ENCODE results near the gene ZNF124.
A peak's percentile ranks its signal among the peaks of the same experiment; 100 is the strongest.
"Not testable (repeated sequence)": the region's sequence is repeated elsewhere in the genome, so short reads cannot be mapped to it uniquely, and the experiment has no call there.

ZNF124 gene

DNA sequence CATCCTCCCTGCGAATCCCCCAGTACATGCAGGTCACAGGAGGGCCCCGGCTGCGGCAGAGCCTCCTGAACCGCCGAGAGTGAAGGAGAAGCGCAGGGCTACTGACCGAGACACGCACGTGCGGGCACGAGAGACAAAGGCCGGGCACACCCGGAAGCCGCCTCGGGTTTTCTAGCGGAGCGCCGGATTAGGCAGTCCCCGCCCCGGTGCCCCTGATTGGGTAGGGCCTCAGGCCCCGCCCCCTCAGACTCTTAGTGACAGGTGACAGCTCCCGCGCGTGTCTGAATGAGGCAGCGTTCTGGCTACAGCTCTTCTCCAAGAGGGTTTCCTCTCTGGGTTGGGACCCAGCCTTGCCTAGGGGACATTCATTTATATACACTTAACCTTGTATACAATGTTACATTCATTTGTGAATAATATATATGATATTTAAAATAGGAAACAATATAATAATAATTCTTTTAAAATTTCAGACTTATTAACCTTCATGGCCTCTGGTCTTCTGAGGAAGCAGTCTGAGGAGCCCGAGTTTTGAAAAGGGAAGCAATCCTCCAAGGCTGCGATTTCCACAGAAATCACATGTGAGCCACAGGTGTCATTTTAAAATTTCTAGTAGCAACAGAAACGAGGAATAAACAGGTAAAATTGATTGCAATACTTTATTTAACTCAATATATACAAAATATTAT, at the start of gene ZNF124:
TSS of gene ZNF124 (minus strand) at position 146 of the 689 bp plus-strand sequence. CDS start at position 3, 143 bp downstream.
- not testable (repeated sequence) for H3K9me3 ChIP-seq (ENCODE audit: control insufficient read depth, insufficient read depth, low read length); H3K27ac ChIP-seq (ENCODE audit: low read length); H3K4me1 ChIP-seq (ENCODE audit: control insufficient read depth, insufficient read depth, low read length); H3K27me3 ChIP-seq (ENCODE audit: control insufficient read depth, insufficient read depth, low read length); H3K36me3 ChIP-seq (ENCODE audit: control insufficient read depth, insufficient read depth, low read length); DNase-seq (ENCODE audit: low read depth, low spot score); H3K4me3 ChIP-seq (ENCODE audit: low read length)
- no CpG with 5 or more reads among the region's 28 CpGs for WGBS (ENCODE audit: insufficient coverage, insufficient read length)

DNA sequence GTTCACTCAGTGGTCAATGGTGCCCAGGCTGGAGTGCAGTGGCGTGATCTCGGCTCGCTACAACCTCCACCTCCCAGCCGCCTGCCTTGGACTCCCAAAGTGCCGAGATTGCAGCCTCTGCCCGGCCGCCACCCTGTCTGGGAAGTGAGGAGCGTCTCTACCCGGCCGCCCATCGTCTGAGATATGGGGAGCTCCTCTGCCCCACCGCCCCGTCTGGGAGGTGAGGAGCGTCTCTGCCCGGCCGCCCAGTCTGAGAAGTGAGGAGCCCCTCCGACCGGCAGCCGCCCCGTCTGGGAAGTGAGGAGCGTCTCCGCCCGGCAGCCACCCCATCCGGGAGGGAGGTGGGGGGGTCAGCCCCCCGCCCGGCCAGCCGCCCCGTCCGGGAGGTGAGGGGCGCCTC, 48.5 kb upstream of the ZNF124 start:
- not testable (repeated sequence) for H3K27ac ChIP-seq (ENCODE audit: low read length); DNase-seq (ENCODE audit: low read depth, low spot score); H3K27me3 ChIP-seq (ENCODE audit: control insufficient read depth, insufficient read depth, low read length); H3K9me3 ChIP-seq (ENCODE audit: control insufficient read depth, insufficient read depth, low read length); H3K4me1 ChIP-seq (ENCODE audit: control insufficient read depth, insufficient read depth, low read length); H3K4me3 ChIP-seq (ENCODE audit: low read length); H3K36me3 ChIP-seq (ENCODE audit: control insufficient read depth, insufficient read depth, low read length)
- no CpG with 5 or more reads among the region's 30 CpGs for WGBS (ENCODE audit: insufficient coverage, insufficient read length)

DNA sequence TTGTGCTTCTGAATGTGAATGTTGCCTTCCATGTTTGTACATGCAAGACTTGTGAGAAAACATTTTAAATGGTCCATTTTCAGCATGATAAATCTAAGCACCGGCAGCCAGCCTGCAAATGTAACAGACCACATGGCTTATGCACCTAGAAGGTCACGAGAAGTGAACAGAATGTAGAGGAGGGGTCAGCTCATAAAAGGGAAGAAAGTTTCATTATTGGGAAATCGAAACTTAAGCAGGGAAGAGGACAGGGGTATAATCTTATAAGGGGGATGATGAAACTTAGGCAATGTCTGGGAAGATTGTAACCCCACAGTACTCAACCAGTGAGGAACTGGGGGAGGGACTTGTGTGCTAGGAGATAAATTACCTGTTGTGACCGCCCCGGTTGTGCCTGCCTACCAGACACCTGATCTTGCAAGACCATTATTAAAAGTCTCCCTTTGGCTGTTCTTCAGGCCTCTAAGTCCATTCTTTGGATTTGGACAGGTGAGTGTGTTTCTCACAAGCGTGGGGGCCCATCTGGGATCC, 46.4 kb upstream of the ZNF124 start:
- no peak overlapping the region for H3K4me3 ChIP-seq (ENCODE audit: low read length)
- DNase-seq (ENCODE audit: low read depth, low spot score): no peak
- no peaks in the 10 kb centered on the region for H3K4me1 ChIP-seq (ENCODE audit: control insufficient read depth, insufficient read depth, low read length)
- H3K9me3 ChIP-seq (ENCODE audit: control insufficient read depth, insufficient read depth, low read length): peaks cover 1% of the 10 kb centered on the region; the same call in 1 of the 2 replicates
- no peaks in the 10 kb centered on the region for H3K27me3 ChIP-seq (ENCODE audit: control insufficient read depth, insufficient read depth, low read length)
- H3K36me3 ChIP-seq (ENCODE audit: control insufficient read depth, insufficient read depth, low read length): no peaks in the 10 kb centered on the region
- WGBS (ENCODE audit: insufficient coverage, insufficient read length): no CpG with 5 or more reads among the region's 6 CpGs
- H3K27ac ChIP-seq (ENCODE audit: low read length): no peak overlapping the region

DNA sequence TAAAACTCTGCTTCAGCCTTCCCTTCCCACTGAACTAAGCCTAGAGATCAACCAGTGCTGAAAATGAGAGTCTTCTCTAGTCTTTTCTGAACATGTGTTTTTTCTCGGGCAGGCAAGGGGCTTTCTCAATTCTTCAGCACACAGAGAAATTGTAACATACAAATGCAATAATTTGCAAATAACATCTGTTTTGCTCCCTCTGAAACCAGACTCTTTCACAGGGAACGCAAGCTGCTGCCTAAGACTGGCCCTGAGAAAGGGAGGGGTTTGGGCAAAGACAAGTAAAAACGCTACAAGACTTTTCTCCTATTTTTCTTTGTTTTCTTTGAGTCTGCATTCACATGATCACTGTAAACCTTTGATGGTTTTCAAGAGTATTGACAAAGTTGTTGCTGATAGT, 44.4 kb upstream of the ZNF124 start:
- no peaks in the 10 kb centered on the region for H3K36me3 ChIP-seq (ENCODE audit: control insufficient read depth, insufficient read depth, low read length)
- no peak overlapping the region for H3K27ac ChIP-seq (ENCODE audit: low read length)
- H3K9me3 ChIP-seq (ENCODE audit: control insufficient read depth, insufficient read depth, low read length): peaks cover 1% of the 10 kb centered on the region; the same call in 1 of the 2 replicates
- H3K4me1 ChIP-seq (ENCODE audit: control insufficient read depth, insufficient read depth, low read length): no peaks in the 10 kb centered on the region
- no CpG with 5 or more reads among the region's 3 CpGs for WGBS (ENCODE audit: insufficient coverage, insufficient read length)
- DNase-seq (ENCODE audit: low read depth, low spot score): no peak
- no peak overlapping the region for H3K4me3 ChIP-seq (ENCODE audit: low read length)
- no peaks in the 10 kb centered on the region for H3K27me3 ChIP-seq (ENCODE audit: control insufficient read depth, insufficient read depth, low read length)

DNA sequence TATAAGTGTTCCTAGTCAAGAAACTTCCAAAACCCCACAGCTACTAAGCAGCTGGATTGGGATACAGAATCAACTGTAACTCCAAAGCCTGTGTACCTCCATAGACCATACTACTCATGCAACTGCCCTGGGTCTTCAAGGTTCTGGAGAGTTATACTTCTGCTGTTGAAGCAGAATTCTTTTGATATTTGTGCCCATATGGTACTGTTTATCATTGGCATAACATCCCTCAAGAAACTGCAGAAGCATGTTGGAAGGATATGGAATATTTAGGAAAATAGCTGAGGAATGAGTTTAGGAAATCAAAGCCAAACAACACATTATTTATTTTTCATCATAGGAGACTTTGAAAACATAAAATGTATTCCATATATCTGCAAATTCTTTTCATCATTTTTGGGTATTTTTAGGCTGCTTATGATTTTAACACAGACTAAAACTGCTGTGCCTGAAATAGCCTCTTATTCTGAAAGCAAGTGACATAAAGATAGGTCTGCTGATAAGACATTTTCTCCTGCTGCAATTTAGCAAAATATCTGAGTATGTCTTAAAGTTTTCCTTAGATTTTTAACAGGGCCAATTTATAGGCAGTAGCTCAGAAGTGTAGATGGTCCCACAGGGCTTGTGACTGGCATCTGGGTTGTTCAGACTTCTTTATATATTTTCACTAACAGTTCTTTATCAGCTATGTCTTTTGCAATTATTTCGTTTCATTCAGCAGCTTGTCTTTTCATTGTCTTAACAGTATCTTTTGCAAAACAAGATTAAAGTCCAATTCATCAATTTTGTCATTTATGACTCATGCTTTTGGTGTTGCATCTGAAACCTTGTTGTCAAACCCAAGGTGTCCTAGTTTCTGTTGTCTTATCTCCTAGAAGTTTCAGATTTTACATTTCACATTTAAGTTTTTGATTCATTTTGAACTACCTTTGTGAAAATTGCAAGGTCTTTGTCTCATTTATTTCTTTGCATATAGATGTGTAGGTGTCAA, 41.1 kb upstream of the ZNF124 start:
- no peaks in the 10 kb centered on the region for H3K4me1 ChIP-seq (ENCODE audit: control insufficient read depth, insufficient read depth, low read length)
- no peak overlapping the region for H3K4me3 ChIP-seq (ENCODE audit: low read length)
- H3K9me3 ChIP-seq (ENCODE audit: control insufficient read depth, insufficient read depth, low read length): no peaks in the 10 kb centered on the region
- no peak for DNase-seq (ENCODE audit: low read depth, low spot score)
- H3K27ac ChIP-seq (ENCODE audit: low read length): no peak overlapping the region
- WGBS (ENCODE audit: insufficient coverage, insufficient read length): no CpG with 5 or more reads among the region's 1 CpG
- H3K27me3 ChIP-seq (ENCODE audit: control insufficient read depth, insufficient read depth, low read length): no peaks in the 10 kb centered on the region
- no peaks in the 10 kb centered on the region for H3K36me3 ChIP-seq (ENCODE audit: control insufficient read depth, insufficient read depth, low read length)

DNA sequence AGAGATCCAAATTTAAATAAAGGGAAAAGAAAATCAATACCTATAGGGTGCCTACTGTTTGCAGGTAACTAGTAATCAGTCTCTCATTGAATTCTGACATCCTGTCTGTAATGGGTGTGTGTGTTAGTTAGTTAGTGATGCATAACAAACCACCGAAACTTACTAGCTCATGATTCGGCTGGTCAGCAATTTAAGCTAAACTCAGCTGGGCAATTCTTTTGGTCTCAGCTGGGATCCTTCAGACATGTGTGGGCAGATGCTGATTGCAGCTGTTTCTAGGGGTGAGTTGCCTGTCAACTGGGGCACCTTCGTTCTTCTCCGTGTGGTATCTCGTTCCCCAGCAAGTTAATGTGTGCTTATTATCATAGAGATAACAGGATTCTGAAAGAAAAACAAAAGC, 40.2 kb upstream of the ZNF124 start:
- Histone ChIP-seq H3K27me3 (ENCODE audit: control insufficient read depth, insufficient read depth, low read length) (no peaks in the 10 kb centered on the region), H3K27ac (ENCODE audit: low read length) (no peak overlapping the region), H3K36me3 (ENCODE audit: control insufficient read depth, insufficient read depth, low read length) (no peaks in the 10 kb centered on the region), H3K9me3 (ENCODE audit: control insufficient read depth, insufficient read depth, low read length) (no peaks in the 10 kb centered on the region), H3K4me1 (ENCODE audit: control insufficient read depth, insufficient read depth, low read length) (no peaks in the 10 kb centered on the region), H3K4me3 (ENCODE audit: low read length) (no peak overlapping the region)
- DNase-seq (ENCODE audit: low read depth, low spot score): no peak
- WGBS (ENCODE audit: insufficient coverage, insufficient read length): no CpG with 5 or more reads among the region's 5 CpGs

DNA sequence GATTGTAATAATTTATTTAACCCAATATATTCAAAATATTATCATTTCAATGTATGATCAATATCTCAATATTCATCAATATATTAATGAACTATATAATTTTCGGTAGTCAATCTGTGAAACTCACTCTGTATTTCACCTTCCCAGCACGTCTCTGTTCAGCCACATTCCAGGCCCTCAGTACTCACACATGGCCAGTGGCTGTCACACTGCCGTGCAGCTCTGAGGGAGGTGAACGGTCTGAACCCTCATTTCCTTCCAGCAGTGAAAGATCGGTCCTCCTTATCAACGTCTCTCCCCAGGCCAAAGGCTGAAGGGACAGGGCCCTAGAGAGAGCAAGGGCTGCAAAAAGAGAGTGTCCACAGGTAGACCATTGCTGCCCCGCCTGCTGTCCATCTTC, 39.5 kb upstream of the ZNF124 start:
- no CpG with 5 or more reads among the region's 7 CpGs for WGBS (ENCODE audit: insufficient coverage, insufficient read length)
- no peaks in the 10 kb centered on the region for H3K27me3 ChIP-seq (ENCODE audit: control insufficient read depth, insufficient read depth, low read length)
- H3K4me1 ChIP-seq (ENCODE audit: control insufficient read depth, insufficient read depth, low read length): no peaks in the 10 kb centered on the region
- no peaks in the 10 kb centered on the region for H3K9me3 ChIP-seq (ENCODE audit: control insufficient read depth, insufficient read depth, low read length)
- no peak overlapping the region for H3K27ac ChIP-seq (ENCODE audit: low read length)
- no peak overlapping the region for H3K4me3 ChIP-seq (ENCODE audit: low read length)
- DNase-seq (ENCODE audit: low read depth, low spot score): no peak
- H3K36me3 ChIP-seq (ENCODE audit: control insufficient read depth, insufficient read depth, low read length): no peaks in the 10 kb centered on the region

DNA sequence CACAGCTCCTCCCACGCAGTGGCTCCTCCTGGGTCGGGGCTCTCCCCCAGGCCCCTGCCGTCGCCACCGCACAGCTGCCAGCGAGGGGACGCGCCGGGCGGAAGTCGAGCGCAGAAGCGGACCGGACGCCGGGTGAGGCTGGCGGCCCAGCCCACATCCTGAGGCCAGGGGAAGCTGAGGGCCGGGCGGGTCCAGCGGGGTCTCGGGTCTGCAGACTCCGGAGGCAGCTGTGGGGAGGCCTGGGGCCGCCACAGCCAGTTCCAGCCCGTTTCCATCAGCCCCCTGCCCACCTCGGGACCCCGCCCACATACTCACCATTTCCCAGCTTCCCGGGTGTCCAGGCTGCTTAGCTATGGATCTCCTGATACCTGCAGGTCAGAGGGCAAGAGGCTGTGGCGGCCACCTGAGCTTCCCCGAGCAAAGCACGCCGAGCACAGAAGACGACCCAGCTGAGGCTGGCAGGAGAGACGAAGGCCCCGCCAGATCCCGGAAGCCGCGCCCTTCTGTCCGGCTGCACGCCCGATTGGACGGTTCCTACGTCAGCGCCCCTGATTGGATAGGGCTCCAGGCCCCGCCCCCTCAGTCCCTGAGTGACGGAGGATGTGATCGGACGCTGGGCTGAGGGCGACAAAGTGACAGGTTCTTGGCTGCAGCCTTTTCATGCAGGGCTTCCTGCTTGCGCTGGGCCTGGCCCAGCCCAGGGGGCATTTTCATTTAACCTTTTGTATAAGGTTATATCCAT, 38.7 kb upstream of the ZNF124 start:
- Histone ChIP-seq H3K4me3 (ENCODE audit: low read length) (peak overlapping the region; percentile 72), H3K9me3 (ENCODE audit: control insufficient read depth, insufficient read depth, low read length) (no peaks in the 10 kb centered on the region), H3K27ac (ENCODE audit: low read length) (no peak overlapping the region), H3K4me1 (ENCODE audit: control insufficient read depth, insufficient read depth, low read length) (no peaks in the 10 kb centered on the region), H3K27me3 (ENCODE audit: control insufficient read depth, insufficient read depth, low read length) (no peaks in the 10 kb centered on the region), H3K36me3 (ENCODE audit: control insufficient read depth, insufficient read depth, low read length) (no peaks in the 10 kb centered on the region)
- peak; percentile 87 for DNase-seq (ENCODE audit: low read depth, low spot score)
- WGBS (ENCODE audit: insufficient coverage, insufficient read length): no CpG with 5 or more reads among the region's 49 CpGs

DNA sequence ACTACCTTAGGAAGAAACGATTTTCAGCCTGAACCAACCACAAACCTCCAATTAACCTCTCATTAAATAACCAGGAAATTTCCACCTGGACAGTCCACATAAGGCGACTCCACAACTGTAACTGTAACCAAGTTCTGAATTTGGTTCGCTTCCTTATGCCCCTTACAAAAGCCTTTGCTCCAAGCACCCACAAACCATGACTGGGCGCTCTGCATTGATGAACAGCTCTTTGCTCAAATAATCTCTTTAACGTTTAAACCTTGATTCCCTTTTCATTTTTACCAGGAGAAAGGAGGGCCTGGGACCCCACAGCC, 38.2 kb upstream of the ZNF124 start:
- WGBS (ENCODE audit: insufficient coverage, insufficient read length): no CpG with 5 or more reads among the region's 5 CpGs
- no peaks in the 10 kb centered on the region for H3K36me3 ChIP-seq (ENCODE audit: control insufficient read depth, insufficient read depth, low read length)
- no peaks in the 10 kb centered on the region for H3K4me1 ChIP-seq (ENCODE audit: control insufficient read depth, insufficient read depth, low read length)
- H3K27ac ChIP-seq (ENCODE audit: low read length): no peak overlapping the region
- H3K9me3 ChIP-seq (ENCODE audit: control insufficient read depth, insufficient read depth, low read length): no peaks in the 10 kb centered on the region
- no peaks in the 10 kb centered on the region for H3K27me3 ChIP-seq (ENCODE audit: control insufficient read depth, insufficient read depth, low read length)
- no peak for DNase-seq (ENCODE audit: low read depth, low spot score)
- H3K4me3 ChIP-seq (ENCODE audit: low read length): peak overlapping the region; percentile 72; the same call in 1 of the 2 replicates

DNA sequence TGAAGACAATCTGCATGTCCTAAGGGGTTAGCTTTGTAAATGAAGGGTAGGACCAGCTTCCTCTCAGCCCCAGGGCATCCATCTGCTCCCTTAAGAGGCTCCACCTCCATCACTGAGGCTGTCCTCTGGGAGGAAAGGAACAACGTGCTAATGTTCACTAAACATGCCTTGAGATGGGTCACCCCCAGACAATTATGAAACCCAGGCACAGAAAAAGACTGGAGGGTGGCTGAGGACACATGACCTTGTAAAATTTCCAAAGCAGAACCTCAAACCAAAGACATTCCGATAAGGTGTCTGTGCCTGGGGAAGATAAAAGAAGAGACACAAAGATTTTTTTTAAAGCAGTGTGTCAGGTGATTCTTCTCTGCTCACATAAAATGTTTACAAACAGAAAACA, 37.6 kb upstream of the ZNF124 start:
- DNase-seq (ENCODE audit: low read depth, low spot score): no peak
- WGBS (ENCODE audit: insufficient coverage, insufficient read length): no CpG with 5 or more reads among the region's 2 CpGs
- H3K36me3 ChIP-seq (ENCODE audit: control insufficient read depth, insufficient read depth, low read length): no peaks in the 10 kb centered on the region

More for the DNA sequence above, 37.6 kb upstream of the ZNF124 start:
- H3K27ac ChIP-seq (ENCODE audit: low read length): no peak overlapping the region
- no peak overlapping the region for H3K4me3 ChIP-seq (ENCODE audit: low read length)
- H3K4me1 ChIP-seq (ENCODE audit: control insufficient read depth, insufficient read depth, low read length): no peaks in the 10 kb centered on the region
- no peaks in the 10 kb centered on the region for H3K27me3 ChIP-seq (ENCODE audit: control insufficient read depth, insufficient read depth, low read length)
- H3K9me3 ChIP-seq (ENCODE audit: control insufficient read depth, insufficient read depth, low read length): no peaks in the 10 kb centered on the region

All from iPS DF 6.9 (cell line).